ENCODE data around the gene LGR4. TPM values are rescaled to one million over a fixed set of nuclear protein-coding genes. Genes with fewer than 3 reads are reported as not detected.
A peak's percentile ranks its signal among the peaks of the same experiment; 100 is the strongest.

LGR4 gene
- total RNA-seq, 2 donors from 2014 or later = 31.1 to 40.6 TPM

DNA sequence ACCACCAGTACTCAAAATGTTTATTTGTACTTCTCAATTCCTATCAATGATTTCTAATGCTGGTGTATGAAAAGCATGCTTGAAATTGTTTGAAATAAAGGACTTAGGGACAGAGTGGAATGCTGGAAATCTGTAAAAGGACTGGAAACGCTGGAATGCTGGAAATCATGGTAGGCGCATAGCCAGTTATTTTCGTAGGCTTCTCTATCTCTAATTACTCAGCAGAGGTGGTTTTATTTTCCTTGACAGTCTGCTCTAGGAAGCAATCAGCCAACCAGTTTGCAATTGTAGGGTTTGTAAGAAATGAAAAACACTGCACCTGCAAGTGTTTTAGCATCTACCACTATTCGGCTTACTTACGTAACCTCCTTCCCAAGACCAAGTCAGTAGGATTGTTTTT, 33.2 kb upstream of the LGR4 start:
- H3K4me1 ChIP-seq = peaks cover 0 to 53% of the 10 kb centered on the region in 2 donors

DNA sequence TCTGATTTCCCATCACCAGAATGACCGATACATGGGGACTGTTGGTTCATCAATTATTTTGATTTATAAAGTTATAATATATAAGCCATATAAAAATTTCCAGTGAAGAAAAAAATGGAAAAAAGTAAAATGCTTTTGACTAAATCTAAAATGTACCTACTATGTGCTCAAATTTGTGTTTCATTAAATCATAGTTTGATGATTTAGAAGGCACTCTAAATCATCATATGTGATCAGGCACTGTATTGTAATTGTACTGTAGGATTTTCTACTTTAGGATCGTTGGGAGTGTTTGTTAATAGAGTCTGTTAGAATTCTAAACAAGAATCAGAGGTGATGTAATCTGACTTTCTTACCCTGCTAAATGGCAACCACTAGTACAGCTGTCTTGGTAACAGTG, 31.6 kb upstream of the LGR4 start:
- no peaks in the 10 kb centered on the region for H3K27me3 ChIP-seq
- H3K4me3 ChIP-seq = no peak overlapping the region
- no peak for TF ChIP-seq CTCF (IDR thresholded peaks at IDR 0.05)
- no peaks in the 10 kb centered on the region for H3K9me3 ChIP-seq
- peaks cover 27% of the 10 kb centered on the region for H3K36me3 ChIP-seq
- no peak for DNase-seq (ENCODE audit: low spot score)
- H3K4me1 ChIP-seq = peaks cover 0 to 49% of the 10 kb centered on the region in 2 donors
- H3K27ac ChIP-seq = no peak overlapping the region

More for the DNA sequence above, 33.2 kb upstream of the LGR4 start:
- H3K27me3 ChIP-seq = no peaks in the 10 kb centered on the region
- peak overlapping the region; percentile 81 to 89 for H3K4me3 ChIP-seq
- TF ChIP-seq CTCF (IDR thresholded peaks at IDR 0.05) = no peak
- H3K9me3 ChIP-seq = no peaks in the 10 kb centered on the region
- no peak for DNase-seq (ENCODE audit: low spot score)
- H3K36me3 ChIP-seq = peaks cover 11% of the 10 kb centered on the region
- peak overlapping the region; percentile 92 to 96 for H3K27ac ChIP-seq

GRCh38 chr11:27501100-27501499, 28.5 kb upstream of the LGR4 start:
- Histone ChIP-seq H3K36me3 (peaks cover 43% of the 10 kb centered on the region), H3K27me3 (no peaks in the 10 kb centered on the region), H3K4me3 (no peak overlapping the region), H3K4me1 (peaks cover 0 to 48% of the 10 kb centered on the region in 2 donors), H3K9me3 (no peaks in the 10 kb centered on the region), H3K27ac (no peak overlapping the region)
- no peak for DNase-seq (ENCODE audit: low spot score)
- TF ChIP-seq CTCF (IDR thresholded peaks at IDR 0.05) = no peak

DNA sequence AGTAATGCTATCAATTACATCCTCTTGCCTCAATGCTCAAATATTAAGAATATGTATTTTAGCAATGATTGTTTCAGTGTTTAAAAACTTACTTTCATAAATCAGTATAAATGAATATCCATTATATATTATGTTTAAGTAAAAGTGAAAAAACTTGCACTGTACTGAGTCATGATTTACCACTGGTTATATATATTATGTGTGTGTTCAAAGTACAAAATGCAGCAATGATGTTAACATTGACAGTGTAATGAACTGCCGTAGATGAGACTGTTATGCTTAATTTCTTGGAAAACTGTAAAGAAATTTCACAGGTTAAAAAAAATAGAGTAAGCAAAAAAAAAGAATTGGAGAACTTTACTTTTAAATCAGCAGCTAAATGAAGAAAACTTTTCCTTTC, 25.3 kb upstream of the LGR4 start:
- no peak for TF ChIP-seq CTCF (IDR thresholded peaks at IDR 0.05)
- H3K36me3 ChIP-seq = peaks cover 43% of the 10 kb centered on the region
- H3K4me1 ChIP-seq = peaks cover 0 to 22% of the 10 kb centered on the region in 2 donors
- no peaks in the 10 kb centered on the region for H3K9me3 ChIP-seq
- H3K27ac ChIP-seq = no peak overlapping the region
- DNase-seq (ENCODE audit: low spot score) = no peak
- H3K27me3 ChIP-seq = no peaks in the 10 kb centered on the region
- no peak overlapping the region for H3K4me3 ChIP-seq

DNA sequence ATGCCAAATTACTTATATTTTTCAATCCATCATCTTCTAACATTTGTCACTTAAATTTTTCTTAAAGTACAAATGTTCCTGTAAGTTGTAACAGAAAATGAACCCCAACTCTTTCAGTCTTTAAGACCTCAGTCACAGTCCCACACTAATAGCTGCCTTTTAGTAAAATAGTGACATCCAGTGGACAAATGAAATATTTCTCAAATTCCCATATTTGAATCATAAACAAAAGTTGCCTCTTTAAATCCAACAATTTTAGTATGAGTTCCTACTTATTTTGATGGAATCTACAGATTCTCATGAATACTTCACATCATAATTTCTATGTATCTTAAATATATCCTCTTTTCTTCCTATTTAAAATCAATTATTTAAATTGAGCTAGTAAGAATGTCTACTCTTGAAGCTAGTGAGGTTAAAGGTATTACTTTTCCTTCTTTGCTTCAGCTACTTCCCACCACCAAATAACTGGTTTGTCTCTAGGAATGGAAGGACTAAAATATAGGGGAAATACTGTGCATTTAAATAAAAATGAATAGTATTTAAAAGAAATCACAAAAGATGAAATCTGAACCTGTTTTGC, 24.8 kb upstream of the LGR4 start:
- Histone ChIP-seq H3K27ac (no peak overlapping the region), H3K9me3 (no peaks in the 10 kb centered on the region), H3K4me1 (peaks cover 0 to 17% of the 10 kb centered on the region in 2 donors), H3K4me3 (no peak overlapping the region), H3K27me3 (no peaks in the 10 kb centered on the region), H3K36me3 (peaks cover 43% of the 10 kb centered on the region)
- TF ChIP-seq CTCF (IDR thresholded peaks at IDR 0.05) = peak in 1 of 2 donors; percentile 62
- no peak for DNase-seq (ENCODE audit: low spot score)

DNA sequence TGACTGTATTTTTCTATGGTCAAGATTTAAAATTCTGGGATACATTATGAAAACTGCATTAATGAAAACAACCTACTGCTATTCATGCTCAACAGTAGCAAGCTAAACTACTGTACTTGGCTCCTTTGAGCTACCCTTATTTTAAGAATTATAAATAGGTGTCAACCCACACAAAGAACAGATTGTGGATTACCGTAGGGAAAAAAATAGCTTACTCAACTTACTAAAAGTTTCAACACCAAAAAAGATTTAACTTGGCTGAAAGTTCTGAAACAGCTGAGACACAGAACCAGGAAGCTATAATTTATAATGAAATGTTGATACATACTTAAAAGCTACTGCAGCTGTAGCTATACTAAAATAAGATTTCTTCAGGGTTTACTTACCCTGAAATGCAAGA, 23.9 kb upstream of the LGR4 start:
- peaks cover 46% of the 10 kb centered on the region for H3K36me3 ChIP-seq
- no peaks in the 10 kb centered on the region for H3K9me3 ChIP-seq
- no peak overlapping the region for H3K4me3 ChIP-seq
- H3K27ac ChIP-seq = no peak overlapping the region
- no peak for TF ChIP-seq CTCF (IDR thresholded peaks at IDR 0.05)
- no peak for DNase-seq (ENCODE audit: low spot score)
- no peaks in the 10 kb centered on the region for H3K27me3 ChIP-seq
- H3K4me1 ChIP-seq = peaks cover 0 to 12% of the 10 kb centered on the region in 2 donors
